ENCODE results near the gene PCYOX1L. TPM values are rescaled to one million over a fixed set of nuclear protein-coding genes. Genes with fewer than 3 reads are reported as not detected.

PCYOX1L gene
- total and polyA plus RNA-seq, 2 experiments from 2014 or later = 6.7 to 14.7 TPM

DNA sequence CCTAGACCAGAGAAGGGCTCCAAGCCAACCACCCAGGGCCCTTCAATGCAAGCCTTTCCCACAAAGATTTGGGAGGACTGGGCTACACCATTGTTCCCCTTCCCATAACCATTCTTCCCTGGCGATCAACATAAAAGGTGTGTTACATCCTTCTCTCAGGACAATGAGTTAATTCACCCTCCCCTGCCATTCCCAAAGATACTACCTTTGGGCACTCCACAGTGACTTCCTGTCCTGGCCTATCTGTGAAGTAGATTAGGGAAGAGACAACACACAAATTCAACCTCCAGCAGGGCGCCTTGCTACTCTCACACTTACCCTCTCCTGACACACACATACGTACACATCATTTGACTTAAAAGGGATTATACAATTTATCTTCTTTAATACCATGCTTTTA lies 44.4 kb downstream of the PCYOX1L start:
- ATAC-seq (no peak), DNase-seq (ENCODE audit: low spot score) (no peak)
- Histone ChIP-seq H3K9me2 (ENCODE audit: insufficient read depth) (no peaks in the 10 kb centered on the region), H3K4me1 (ENCODE audit: insufficient read depth) (no peaks in the 10 kb centered on the region), H3K27ac (ENCODE audit: low read depth) (no peak overlapping the region), H3K4me2 (no peak overlapping the region), H2AFZ (peak overlapping the region; percentile 10; the same call in 1 of the 2 replicates), H3F3A (replicated peaks; ENCODE audit: low read depth) (no peaks in the 10 kb centered on the region), H4K20me1 (replicated peaks; ENCODE audit: insufficient read depth) (no peaks in the 10 kb centered on the region), H3K79me2 (replicated peaks; ENCODE audit: insufficient read depth) (no peaks in the 10 kb centered on the region), H3K27me3 (ENCODE audit: insufficient read depth) (no peaks in the 10 kb centered on the region), H3K4me3 (no peak overlapping the region), H3K36me3 (ENCODE audit: insufficient read depth) (no peaks in the 10 kb centered on the region)
- TF ChIP-seq, protein P1, sequence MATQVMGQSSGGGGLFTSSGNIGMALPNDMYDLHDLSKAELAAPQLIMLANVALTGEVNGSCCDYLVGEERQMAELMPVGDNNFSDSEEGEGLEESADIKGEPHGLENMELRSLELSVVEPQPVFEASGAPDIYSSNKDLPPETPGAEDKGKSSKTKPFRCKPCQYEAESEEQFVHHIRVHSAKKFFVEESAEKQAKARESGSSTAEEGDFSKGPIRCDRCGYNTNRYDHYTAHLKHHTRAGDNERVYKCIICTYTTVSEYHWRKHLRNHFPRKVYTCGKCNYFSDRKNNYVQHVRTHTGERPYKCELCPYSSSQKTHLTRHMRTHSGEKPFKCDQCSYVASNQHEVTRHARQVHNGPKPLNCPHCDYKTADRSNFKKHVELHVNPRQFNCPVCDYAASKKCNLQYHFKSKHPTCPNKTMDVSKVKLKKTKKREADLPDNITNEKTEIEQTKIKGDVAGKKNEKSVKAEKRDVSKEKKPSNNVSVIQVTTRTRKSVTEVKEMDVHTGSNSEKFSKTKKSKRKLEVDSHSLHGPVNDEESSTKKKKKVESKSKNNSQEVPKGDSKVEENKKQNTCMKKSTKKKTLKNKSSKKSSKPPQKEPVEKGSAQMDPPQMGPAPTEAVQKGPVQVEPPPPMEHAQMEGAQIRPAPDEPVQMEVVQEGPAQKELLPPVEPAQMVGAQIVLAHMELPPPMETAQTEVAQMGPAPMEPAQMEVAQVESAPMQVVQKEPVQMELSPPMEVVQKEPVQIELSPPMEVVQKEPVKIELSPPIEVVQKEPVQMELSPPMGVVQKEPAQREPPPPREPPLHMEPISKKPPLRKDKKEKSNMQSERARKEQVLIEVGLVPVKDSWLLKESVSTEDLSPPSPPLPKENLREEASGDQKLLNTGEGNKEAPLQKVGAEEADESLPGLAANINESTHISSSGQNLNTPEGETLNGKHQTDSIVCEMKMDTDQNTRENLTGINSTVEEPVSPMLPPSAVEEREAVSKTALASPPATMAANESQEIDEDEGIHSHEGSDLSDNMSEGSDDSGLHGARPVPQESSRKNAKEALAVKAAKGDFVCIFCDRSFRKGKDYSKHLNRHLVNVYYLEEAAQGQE (IDR thresholded peaks at IDR 0.05; ENCODE audit: unreplicated experiment) = no peak
- TF ChIP-seq ZNF331 (CRISPR knock-in tag; IDR thresholded peaks at IDR 0.05; ENCODE audit: low read depth) = no peak
- no peak for TF ChIP-seq CTCF (conservative IDR thresholded peaks at IDR 0.05; ENCODE audit: low read depth in 2 of 2)
- no peak for TF ChIP-seq NANOG (IDR thresholded peaks at IDR 0.05; ENCODE audit: borderline replicate concordance)
- TF ChIP-seq ETS1 (IDR thresholded peaks at IDR 0.05) = no peak
- TF ChIP-seq, protein P2, sequence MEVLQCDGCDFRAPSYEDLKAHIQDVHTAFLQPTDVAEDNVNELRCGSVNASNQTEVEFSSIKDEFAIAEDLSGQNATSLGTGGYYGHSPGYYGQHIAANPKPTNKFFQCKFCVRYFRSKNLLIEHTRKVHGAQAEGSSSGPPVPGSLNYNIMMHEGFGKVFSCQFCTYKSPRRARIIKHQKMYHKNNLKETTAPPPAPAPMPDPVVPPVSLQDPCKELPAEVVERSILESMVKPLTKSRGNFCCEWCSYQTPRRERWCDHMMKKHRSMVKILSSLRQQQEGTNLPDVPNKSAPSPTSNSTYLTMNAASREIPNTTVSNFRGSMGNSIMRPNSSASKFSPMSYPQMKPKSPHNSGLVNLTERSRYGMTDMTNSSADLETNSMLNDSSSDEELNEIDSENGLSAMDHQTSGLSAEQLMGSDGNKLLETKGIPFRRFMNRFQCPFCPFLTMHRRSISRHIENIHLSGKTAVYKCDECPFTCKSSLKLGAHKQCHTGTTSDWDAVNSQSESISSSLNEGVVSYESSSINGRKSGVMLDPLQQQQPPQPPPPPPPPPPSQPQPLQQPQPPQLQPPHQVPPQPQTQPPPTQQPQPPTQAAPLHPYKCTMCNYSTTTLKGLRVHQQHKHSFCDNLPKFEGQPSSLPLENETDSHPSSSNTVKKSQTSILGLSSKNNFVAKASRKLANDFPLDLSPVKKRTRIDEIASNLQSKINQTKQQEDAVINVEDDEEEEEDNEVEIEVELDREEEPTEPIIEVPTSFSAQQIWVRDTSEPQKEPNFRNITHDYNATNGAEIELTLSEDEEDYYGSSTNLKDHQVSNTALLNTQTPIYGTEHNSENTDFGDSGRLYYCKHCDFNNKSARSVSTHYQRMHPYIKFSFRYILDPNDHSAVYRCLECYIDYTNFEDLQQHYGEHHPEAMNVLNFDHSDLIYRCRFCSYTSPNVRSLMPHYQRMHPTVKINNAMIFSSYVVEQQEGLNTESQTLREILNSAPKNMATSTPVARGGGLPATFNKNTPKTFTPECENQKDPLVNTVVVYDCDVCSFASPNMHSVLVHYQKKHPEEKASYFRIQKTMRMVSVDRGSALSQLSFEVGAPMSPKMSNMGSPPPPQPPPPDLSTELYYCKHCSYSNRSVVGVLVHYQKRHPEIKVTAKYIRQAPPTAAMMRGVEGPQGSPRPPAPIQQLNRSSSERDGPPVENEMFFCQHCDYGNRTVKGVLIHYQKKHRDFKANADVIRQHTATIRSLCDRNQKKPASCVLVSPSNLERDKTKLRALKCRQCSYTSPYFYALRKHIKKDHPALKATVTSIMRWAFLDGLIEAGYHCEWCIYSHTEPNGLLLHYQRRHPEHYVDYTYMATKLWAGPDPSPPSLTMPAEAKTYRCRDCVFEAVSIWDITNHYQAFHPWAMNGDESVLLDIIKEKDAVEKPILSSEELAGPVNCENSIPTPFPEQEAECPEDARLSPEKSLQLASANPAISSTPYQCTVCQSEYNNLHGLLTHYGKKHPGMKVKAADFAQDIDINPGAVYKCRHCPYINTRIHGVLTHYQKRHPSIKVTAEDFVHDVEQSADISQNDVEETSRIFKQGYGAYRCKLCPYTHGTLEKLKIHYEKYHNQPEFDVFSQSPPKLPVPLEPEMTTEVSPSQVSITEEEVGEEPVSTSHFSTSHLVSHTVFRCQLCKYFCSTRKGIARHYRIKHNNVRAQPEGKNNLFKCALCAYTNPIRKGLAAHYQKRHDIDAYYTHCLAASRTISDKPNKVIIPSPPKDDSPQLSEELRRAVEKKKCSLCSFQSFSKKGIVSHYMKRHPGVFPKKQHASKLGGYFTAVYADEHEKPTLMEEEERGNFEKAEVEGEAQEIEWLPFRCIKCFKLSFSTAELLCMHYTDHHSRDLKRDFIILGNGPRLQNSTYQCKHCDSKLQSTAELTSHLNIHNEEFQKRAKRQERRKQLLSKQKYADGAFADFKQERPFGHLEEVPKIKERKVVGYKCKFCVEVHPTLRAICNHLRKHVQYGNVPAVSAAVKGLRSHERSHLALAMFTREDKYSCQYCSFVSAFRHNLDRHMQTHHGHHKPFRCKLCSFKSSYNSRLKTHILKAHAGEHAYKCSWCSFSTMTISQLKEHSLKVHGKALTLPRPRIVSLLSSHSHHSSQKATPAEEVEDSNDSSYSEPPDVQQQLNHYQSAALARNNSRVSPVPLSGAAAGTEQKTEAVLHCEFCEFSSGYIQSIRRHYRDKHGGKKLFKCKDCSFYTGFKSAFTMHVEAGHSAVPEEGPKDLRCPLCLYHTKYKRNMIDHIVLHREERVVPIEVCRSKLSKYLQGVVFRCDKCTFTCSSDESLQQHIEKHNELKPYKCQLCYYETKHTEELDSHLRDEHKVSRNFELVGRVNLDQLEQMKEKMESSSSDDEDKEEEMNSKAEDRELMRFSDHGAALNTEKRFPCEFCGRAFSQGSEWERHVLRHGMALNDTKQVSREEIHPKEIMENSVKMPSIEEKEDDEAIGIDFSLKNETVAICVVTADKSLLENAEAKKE (CRISPR knock-in tag; IDR thresholded peaks at IDR 0.05) = no peak
- no peak for TF ChIP-seq EZH2phosphoT487 (IDR thresholded peaks at IDR 0.05; ENCODE audit: unreplicated experiment)
- TF ChIP-seq EZH2 (IDR thresholded peaks at IDR 0.05; ENCODE audit: low read depth, unreplicated experiment) = no peak
- no peak for TF ChIP-seq STAT1 (IDR thresholded peaks at IDR 0.05; ENCODE audit: unreplicated experiment)
- Mint-ChIP-seq H3K4me1 (peaks cover 27% of the 10 kb centered on the region), H3K9me3 (no peaks in the 10 kb centered on the region), H3K27ac (peak overlapping the region; percentile 11; the same call in 1 of the 2 replicates), H3K36me3 (ENCODE audit: low read depth) (no peaks in the 10 kb centered on the region; the same call in 2 of the 3 replicates), H3K27me3 (ENCODE audit: insufficient read depth, low read depth, poor library complexity) (peaks cover 5% of the 10 kb centered on the region), H3K4me3 (no peak overlapping the region)

Data from GM23338 (cell line).